ENCODE data around the gene SGPP1.

SGPP1 gene

DNA sequence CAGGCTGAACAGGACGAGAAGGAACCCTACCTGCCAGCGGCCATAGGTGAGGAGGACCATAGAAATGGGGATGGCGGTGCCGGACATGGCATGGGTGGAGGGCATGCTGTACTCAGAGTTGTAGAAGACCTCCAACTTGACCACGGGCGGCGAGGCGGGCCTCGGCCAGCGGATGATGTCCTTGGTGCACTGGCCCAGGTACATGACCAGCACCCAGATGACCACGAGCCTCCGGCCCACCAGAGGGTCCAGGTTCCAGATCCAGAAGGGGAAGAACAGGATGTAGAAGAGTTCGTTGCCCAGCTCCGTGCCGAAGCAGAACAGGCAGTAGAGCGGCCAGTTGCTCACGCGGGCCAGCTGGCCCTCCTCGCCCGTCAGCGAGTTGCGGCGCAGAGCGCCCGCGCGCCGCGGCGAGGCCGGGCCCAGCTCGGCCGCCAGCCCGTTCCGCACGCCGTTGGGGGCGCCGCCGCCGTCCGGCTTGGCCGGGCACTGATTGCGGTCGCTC lies 582 bp downstream of the SGPP1 start:
- TF ChIP-seq, protein P1, sequence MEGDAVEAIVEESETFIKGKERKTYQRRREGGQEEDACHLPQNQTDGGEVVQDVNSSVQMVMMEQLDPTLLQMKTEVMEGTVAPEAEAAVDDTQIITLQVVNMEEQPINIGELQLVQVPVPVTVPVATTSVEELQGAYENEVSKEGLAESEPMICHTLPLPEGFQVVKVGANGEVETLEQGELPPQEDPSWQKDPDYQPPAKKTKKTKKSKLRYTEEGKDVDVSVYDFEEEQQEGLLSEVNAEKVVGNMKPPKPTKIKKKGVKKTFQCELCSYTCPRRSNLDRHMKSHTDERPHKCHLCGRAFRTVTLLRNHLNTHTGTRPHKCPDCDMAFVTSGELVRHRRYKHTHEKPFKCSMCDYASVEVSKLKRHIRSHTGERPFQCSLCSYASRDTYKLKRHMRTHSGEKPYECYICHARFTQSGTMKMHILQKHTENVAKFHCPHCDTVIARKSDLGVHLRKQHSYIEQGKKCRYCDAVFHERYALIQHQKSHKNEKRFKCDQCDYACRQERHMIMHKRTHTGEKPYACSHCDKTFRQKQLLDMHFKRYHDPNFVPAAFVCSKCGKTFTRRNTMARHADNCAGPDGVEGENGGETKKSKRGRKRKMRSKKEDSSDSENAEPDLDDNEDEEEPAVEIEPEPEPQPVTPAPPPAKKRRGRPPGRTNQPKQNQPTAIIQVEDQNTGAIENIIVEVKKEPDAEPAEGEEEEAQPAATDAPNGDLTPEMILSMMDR (IDR thresholded peaks at IDR 0.05; ENCODE audit: control insufficient read depth, insufficient read depth, low read depth, low read length, missing control alignments): no peak

DNA sequence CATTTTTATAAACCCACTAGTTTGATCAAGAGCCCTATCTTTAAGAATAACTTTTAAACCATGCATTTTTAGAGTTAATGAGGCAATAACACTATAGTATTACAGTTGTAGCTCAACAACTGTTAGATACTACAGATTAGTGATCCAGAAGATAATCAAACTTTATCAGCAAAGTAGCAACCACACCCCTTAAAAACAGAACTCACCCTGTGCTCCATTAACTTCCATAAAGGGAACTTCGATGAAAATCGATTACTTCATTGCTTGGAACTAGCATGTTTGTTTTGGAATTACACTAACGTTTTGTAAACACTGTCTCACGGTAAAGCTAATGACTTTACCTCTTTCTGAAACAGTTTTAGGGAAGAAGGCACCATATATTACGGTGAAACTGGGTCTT lies 1.4 kb downstream of the SGPP1 start:
- peak overlapping the region; percentile 82 for H3K4me3 ChIP-seq (ENCODE audit: control insufficient read depth, low read depth, low read length)
- TF ChIP-seq, protein P1 (IDR thresholded peaks at IDR 0.05; ENCODE audit: control insufficient read depth, insufficient read depth, low read depth, low read length, missing control alignments): no peak
- DNase-seq (ENCODE audit: low read depth): no peak

More for the DNA sequence above, 582 bp downstream of the SGPP1 start:
- peak overlapping the region; percentile 82 for H3K4me3 ChIP-seq (ENCODE audit: control insufficient read depth, low read depth, low read length)
- DNase-seq (ENCODE audit: low read depth): no peak

DNA sequence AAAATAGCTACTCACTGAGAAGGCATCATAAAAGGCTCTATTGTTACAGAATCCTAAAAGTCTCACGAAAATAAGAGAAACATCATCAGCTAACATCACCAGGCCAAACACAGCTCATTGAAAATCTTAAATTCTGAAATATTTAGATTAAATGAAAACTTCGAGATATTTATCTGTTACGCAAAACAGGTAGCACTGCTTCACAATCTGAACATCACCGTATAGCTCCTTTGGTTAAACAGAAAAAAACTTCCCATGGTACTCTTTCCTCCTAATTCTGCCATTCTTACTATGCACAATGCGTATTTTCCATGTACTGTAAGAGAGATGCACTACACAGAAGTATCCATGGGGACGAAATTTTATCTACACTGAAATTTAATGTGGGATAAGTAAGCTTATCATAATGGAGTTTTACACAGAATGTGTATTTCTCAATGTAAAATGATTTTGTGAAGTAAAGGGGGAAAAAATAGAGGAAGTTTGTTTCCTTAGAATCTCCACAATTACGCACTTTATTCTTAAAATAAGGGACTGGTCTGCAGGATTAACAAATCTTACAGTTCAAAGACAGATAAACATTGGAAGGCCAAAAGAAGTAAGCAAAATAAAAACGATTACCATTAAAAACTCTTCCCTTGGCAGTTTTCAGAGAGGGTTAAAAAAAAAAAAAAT lies 1.9 kb downstream of the SGPP1 start:
- H3K4me3 ChIP-seq (ENCODE audit: control insufficient read depth, low read depth, low read length): peak overlapping the region; percentile 82
- TF ChIP-seq, protein P1 (IDR thresholded peaks at IDR 0.05; ENCODE audit: control insufficient read depth, insufficient read depth, low read depth, low read length, missing control alignments): no peak
- DNase-seq (ENCODE audit: low read depth): no peak

- H3K4me3 ChIP-seq (ENCODE audit: control insufficient read depth, low read depth, low read length): no peak overlapping the region
- TF ChIP-seq, protein P1 (IDR thresholded peaks at IDR 0.05; ENCODE audit: control insufficient read depth, insufficient read depth, low read depth, low read length, missing control alignments): no peak
- no peak for DNase-seq (ENCODE audit: low read depth)
Observed at GRCh38 chr14:63717702-63718101, 10.2 kb downstream of the SGPP1 start.

DNA sequence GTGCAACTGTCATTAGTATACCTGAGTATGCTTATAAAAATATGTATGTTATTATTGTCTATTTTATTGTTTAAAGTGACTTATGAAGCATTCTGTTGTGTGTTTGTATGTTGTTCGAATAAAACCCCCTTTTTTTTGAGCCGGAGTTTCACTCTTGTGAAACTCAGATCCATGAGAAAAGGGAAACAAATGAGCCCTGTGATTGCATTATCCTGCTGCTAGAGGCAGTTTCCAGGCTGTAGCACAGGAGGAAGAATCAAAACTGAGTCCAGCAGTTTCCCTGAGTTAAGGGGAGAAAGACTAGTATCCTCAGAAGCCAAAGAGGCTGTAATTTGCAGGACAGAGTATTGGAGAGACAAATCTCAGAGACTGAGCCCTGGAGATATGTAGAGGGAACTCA lies 12.5 kb downstream of the SGPP1 start:
- no peak for DNase-seq (ENCODE audit: low read depth)
- TF ChIP-seq, protein P1 (IDR thresholded peaks at IDR 0.05; ENCODE audit: control insufficient read depth, insufficient read depth, low read depth, low read length, missing control alignments): no peak
- H3K4me3 ChIP-seq (ENCODE audit: control insufficient read depth, low read depth, low read length): no peak overlapping the region

DNA sequence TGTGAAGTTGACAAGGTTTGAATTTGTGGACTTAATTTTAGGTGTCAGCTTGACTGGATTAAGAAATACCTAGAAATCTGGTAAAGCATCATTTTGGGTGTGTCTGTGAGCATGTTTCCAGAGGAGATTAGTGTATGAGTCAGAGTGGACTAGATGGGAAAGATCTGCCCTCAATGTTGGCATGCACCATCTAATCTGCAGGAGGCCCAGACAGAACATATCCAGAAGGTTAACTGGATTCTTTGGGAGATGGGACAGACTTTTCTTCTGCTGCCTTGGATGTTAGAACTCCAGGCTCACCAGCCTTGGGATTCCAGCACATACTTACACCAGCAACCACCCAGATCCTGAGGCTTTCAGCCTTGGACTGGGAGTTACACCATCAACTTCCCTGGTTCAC lies 14.1 kb downstream of the SGPP1 start:
- DNase-seq (ENCODE audit: low read depth): peak; percentile 48
- H3K4me3 ChIP-seq (ENCODE audit: control insufficient read depth, low read depth, low read length): no peak overlapping the region
- TF ChIP-seq, protein P1 (IDR thresholded peaks at IDR 0.05; ENCODE audit: control insufficient read depth, insufficient read depth, low read depth, low read length, missing control alignments): no peak
